Esophagus squamous epithelium (tissue), 5 donors: ENCODE results near the gene MXRA8. TPM values are rescaled to one million over a fixed set of nuclear protein-coding genes. Genes with fewer than 3 reads are reported as not detected.
A peak's percentile ranks its signal among the peaks of the same experiment; 100 is the strongest.

Experiments
- DNase-seq: peaks from one replicate; lab custom pipeline; 2025; lab: John Stamatoyannopoulos, UW
- H3K27ac ChIP-seq, 4 donors: fragments of 200-600 bp; sonication (generic); one replicate each; pipeline ENCODE4 v1.5.1; 2016 to 2019; ENCODE audit warnings: mild to moderate bottlenecking in 1 of 4
- H3K27me3 ChIP-seq, 4 donors: fragments of 200-600 bp; sonication (generic); 1 replicate in 3 of 4; 2 replicates in 1 of 4; pipeline versions ENCODE4 v1.5.1 to v1.6.0; 2017 to 2021; ENCODE audit warnings: antibody characterized with exemption in 1 of 4
- H3K36me3 ChIP-seq, 3 donors: fragments of 200-600 bp; sonication (generic); one replicate each; pipeline ENCODE4 v1.5.1; 2016 to 2019
- H3K4me1 ChIP-seq, 3 donors: fragments of 200-600 bp; sonication (generic); one replicate each; pipeline ENCODE4 v1.5.1; 2017 to 2019
- H3K4me3 ChIP-seq, 4 donors: fragments of 200-600 bp; sonication (generic); 1 replicate in 3 of 4; 2 replicates in 1 of 4; pipeline ENCODE4 v1.5.1; 2016 to 2019; ENCODE audit warnings: mild to moderate bottlenecking in 2 of 4, moderate library complexity in 1 of 4
- H3K9me3 ChIP-seq, 3 donors: fragments of 200-600 bp; sonication (generic); one replicate each; pipeline ENCODE4 v1.5.1; 2016 to 2019
- POLR2A ChIP-seq, 4 donors: fragments of 450-650 bp; IDR thresholded peaks; one replicate each; pipeline ENCODE4 v1.6.1; 2017; ENCODE audit warnings: antibody characterized with exemption in 4 of 4, mild to moderate bottlenecking in 4 of 4, moderate library complexity in 3 of 4
- WGBS, 2 donors: methylation state at CpG; one replicate each; pipeline ENCODE4 v1.1.5; 2018; 5-methylcytosine and 5-hydroxymethylcytosine counted together
- intact Hi-C: fragments of 100-400 bp; cut with DNase I; formaldehyde crosslinking; loops from one replicate; pipeline ENCODE4 v1.15.0; 2022
- total RNA-seq, 4 donors: library from RNA; depleted of rRNA; stranded (reverse); fragments of >200 nt; gene quantifications; one replicate each; pipeline ENCODE4 v1.1.0, GENCODE V29; 2016
- TF ChIP-seq, protein P1 (sequence below), 6 experiments: fragments of 450-650 bp in 4 of 6; fragments of 200-600 bp in 2 of 6; sonication (generic) in 2 of 6; IDR thresholded peaks; one replicate each; pipeline ENCODE4 v1.5.1; 2016 to 2019; ENCODE audit warnings: antibody characterized with exemption in 6 of 6, mild to moderate bottlenecking in 4 of 6, moderate library complexity in 4 of 6
- donor health status: DM: yes; HTN: yes; CAD: no.

The MXRA8 gene
- total RNA-seq, 4 donors from 2014 or later = 0.45 to 33.8 (median 12.8) TPM

DNA sequence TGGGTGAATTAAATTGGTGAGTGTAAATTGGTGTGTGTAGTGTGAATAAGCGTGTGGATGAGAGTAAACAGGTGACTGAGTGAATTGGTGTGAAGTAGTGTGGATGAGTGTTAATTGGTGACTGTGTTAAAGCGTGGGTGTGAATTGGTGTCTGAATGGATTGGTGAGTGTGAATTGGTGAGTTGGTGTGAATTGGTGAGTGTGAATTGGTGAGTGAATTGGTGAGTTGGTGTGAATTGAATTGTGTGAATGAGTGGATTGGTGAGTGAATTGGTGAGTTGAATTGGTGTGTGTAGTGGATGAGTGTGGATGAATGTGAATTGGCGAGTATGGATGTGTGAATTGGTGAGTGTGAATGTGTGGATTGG is 8.3 kb upstream of the MXRA8 start:
- TF ChIP-seq POLR2A (IDR thresholded peaks at IDR 0.05) = no peak
- TF ChIP-seq, protein P1, sequence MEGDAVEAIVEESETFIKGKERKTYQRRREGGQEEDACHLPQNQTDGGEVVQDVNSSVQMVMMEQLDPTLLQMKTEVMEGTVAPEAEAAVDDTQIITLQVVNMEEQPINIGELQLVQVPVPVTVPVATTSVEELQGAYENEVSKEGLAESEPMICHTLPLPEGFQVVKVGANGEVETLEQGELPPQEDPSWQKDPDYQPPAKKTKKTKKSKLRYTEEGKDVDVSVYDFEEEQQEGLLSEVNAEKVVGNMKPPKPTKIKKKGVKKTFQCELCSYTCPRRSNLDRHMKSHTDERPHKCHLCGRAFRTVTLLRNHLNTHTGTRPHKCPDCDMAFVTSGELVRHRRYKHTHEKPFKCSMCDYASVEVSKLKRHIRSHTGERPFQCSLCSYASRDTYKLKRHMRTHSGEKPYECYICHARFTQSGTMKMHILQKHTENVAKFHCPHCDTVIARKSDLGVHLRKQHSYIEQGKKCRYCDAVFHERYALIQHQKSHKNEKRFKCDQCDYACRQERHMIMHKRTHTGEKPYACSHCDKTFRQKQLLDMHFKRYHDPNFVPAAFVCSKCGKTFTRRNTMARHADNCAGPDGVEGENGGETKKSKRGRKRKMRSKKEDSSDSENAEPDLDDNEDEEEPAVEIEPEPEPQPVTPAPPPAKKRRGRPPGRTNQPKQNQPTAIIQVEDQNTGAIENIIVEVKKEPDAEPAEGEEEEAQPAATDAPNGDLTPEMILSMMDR (IDR thresholded peaks at IDR 0.05) = no peak
- peaks cover 1 to 15% (median 6%) of the 10 kb centered on the region in 3 donors for H3K4me1 ChIP-seq
- WGBS, 2 donors = 86 to 93% methylated on average over 3 of the region's 3 CpGs
- intact Hi-C loops = no loop called here
- H3K27ac ChIP-seq = no peak overlapping the region
- H3K27me3 ChIP-seq = peaks cover 0 to under 1% (median 0%) of the 10 kb centered on the region in 4 donors
- no peaks in the 10 kb centered on the region for H3K9me3 ChIP-seq
- H3K36me3 ChIP-seq = no peaks in the 10 kb centered on the region
- no peak overlapping the region for H3K4me3 ChIP-seq
- DNase-seq = no peak

DNA sequence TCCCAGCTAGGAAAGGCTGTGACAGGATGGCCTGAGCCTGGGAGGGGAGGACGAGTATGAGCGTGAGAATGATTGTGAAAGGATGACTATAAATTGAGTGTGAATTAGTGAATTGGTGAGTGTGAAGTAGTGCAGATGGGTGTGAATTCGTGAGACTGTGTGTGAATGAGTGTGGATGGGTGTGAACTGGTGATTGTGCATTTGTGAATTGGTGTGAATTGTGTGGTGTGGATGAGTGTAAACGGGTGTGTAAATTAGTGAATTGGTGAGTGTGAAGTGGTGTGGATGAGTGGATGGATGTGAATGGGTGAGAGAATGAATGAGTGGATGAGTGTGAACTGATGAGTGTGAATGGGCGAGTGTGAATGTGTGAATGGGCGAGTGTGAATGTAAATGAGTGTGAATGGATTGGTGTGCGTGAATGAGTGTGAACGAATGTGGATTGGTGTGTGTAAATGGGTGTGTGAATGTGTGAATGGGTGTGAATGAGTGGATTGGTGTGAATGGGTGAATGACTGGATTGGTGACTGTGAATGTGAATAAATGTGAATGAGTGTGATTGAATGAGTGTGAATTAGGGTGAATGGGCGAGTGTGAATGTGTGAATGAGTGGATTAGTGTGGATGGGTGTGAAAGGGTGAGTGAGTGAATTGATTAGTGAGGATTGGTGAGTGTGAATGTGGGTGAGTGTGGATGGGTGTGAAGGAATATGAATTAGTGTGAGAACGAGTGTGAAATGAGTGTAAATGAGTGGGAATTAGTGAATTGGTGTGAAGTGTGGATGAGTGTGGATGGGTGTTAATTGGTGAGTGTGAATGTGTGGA is 7.7 kb upstream of the MXRA8 start:
- Histone ChIP-seq H3K36me3 (no peaks in the 10 kb centered on the region), H3K9me3 (no peaks in the 10 kb centered on the region), H3K4me1 (peaks cover 0 to 15% (median 8%) of the 10 kb centered on the region in 3 donors), H3K27me3 (peaks cover 0 to 7% (median 0%) of the 10 kb centered on the region in 4 donors), H3K27ac (no peak overlapping the region), H3K4me3 (no peak overlapping the region)
- intact Hi-C loops = no loop called here
- DNase-seq = no peak
- WGBS, 2 donors = 75 to 81% methylated on average over 10 of the region's 10 CpGs
- TF ChIP-seq, protein P1 (IDR thresholded peaks at IDR 0.05) = no peak
- TF ChIP-seq POLR2A (IDR thresholded peaks at IDR 0.05) = no peak

DNA sequence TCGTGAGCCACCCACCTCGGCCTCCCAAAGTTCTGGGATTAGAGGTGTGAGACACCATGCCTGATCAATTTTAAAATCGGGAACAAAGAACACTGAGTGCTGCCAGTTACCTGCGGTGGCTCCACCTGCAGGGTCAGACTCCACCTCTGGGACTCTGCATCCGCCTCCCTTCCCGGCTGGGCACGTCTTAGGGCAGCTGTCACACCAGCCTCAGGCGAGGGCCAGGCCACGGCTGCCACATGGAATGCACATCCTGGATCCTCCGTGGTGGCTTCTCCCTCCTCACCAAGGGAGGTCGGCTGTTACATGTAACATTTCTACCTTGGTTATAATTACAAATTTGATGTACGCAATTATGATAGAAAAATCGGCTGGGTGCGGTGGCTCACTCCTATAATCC is 5.9 kb upstream of the MXRA8 start:
- no peaks in the 10 kb centered on the region for H3K36me3 ChIP-seq
- peaks cover 0 to 31% (median 19%) of the 10 kb centered on the region in 3 donors for H3K4me1 ChIP-seq
- 74 to 75% methylated on average over 8 to 9 of the region's 14 CpGs for WGBS, 2 donors
- H3K4me3 ChIP-seq = no peak overlapping the region
- H3K9me3 ChIP-seq = no peaks in the 10 kb centered on the region
- intact Hi-C loops = no loop called here
- no peak for DNase-seq
- H3K27ac ChIP-seq = no peak overlapping the region
- TF ChIP-seq, protein P1 (IDR thresholded peaks at IDR 0.05) = no peak
- TF ChIP-seq POLR2A (IDR thresholded peaks at IDR 0.05) = no peak
- H3K27me3 ChIP-seq = peaks cover 0 to 24% (median 0%) of the 10 kb centered on the region in 4 donors

DNA sequence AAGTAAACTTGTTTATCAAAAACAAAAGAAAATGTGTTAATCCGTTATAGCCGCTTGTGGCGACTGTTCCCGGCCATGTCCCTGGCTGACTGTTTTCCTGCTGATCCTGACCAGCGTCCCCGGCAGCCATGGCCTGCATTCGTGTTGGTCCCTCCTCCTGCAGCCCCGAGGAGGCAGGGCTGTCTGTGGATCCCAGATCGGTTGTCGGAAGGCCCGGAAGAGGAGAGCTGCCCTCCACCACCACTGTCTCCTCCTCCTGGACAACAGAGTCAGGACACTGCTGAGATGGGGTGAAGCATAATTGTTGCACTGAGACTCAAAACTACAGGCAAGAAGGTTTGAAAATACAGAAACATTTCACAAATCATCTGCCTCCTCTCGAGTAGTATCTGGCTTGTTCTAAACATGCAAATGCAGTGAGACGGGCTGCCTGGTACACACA is 3.6 kb upstream of the MXRA8 start:
- DNase-seq = no peak
- 29% methylated on average over 8 to 11 of the region's 13 CpGs for WGBS, 2 donors
- Histone ChIP-seq H3K36me3 (no peaks in the 10 kb centered on the region), H3K27ac (peak overlapping the region in 3 of 4 donors; percentile 45 to 81 (median 76)), H3K4me3 (no peak overlapping the region), H3K9me3 (no peaks in the 10 kb centered on the region), H3K4me1 (peaks cover 11 to 54% (median 28%) of the 10 kb centered on the region in 3 donors), H3K27me3 (peaks cover 0 to 46% (median 0%) of the 10 kb centered on the region in 4 donors)
- intact Hi-C loops = no loop called here
- TF ChIP-seq POLR2A (IDR thresholded peaks at IDR 0.05) = no peak
- TF ChIP-seq, protein P1 (IDR thresholded peaks at IDR 0.05) = no peak
